IMR-90 (cell line): ENCODE results near the gene SUSD6.

Source experiments
- BHLHE40 ChIP-seq: fragments of 150-350 bp; IDR thresholded peaks from 2 replicates; pipeline ENCODE4 v1.6.1; 2016; ENCODE audit warnings: mild to moderate bottlenecking, low read depth, low read length
- FOS ChIP-seq: fragments of 150-350 bp; IDR thresholded peaks from 2 replicates; pipeline ENCODE4 v1.6.1; 2016; ENCODE audit warnings: low read depth, low read length
- MAZ ChIP-seq: IDR thresholded peaks from 2 replicates; pipeline ENCODE4 v1.6.1; 2012; ENCODE audit warnings: low read depth, mild to moderate bottlenecking, low read length, improper control_type of control experiment, moderate library complexity, borderline replicate concordance
- POLR2A ChIP-seq: IDR thresholded peaks from 2 replicates; pipeline ENCODE4 v1.6.1; 2012; ENCODE audit warnings: mild to moderate bottlenecking, low read depth, low read length
- RAD21 ChIP-seq: IDR thresholded peaks from 2 replicates; pipeline ENCODE4 v1.6.1; 2012; ENCODE audit warnings: low read length, improper control_type of control experiment
- TF ChIP-seq, protein P1 (sequence below): conservative IDR thresholded peaks from 2 replicates; pipeline ENCODE4 v1.5.1; 2012; ENCODE audit warnings: mild to moderate bottlenecking, low read depth, low read length, improper control_type of control experiment

DNA sequence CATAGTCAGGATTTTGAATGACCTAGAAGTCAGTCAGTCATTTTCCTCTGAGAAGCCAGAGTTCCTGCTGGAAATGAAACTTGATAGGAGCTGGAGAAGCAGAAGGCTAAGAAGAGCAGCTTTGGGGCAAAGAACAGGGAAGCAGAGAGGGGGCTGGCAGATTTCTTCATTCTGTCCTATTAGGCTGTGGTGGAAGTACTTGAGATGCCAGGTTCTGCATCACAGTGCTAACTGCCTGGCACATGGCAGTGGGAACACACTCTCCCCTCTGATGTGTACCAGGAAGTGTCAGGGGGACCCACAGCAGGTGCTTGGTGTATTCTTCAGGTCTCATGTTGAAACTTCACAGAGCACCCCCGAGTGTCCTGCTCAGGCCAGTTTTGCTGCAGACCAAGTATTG is 61.0 kb downstream of the SUSD6 start:
- TF ChIP-seq BHLHE40 (no peak), FOS (no peak), POLR2A (no peak), RAD21 (no peak), MAZ (no peak)
- TF ChIP-seq, protein P1, sequence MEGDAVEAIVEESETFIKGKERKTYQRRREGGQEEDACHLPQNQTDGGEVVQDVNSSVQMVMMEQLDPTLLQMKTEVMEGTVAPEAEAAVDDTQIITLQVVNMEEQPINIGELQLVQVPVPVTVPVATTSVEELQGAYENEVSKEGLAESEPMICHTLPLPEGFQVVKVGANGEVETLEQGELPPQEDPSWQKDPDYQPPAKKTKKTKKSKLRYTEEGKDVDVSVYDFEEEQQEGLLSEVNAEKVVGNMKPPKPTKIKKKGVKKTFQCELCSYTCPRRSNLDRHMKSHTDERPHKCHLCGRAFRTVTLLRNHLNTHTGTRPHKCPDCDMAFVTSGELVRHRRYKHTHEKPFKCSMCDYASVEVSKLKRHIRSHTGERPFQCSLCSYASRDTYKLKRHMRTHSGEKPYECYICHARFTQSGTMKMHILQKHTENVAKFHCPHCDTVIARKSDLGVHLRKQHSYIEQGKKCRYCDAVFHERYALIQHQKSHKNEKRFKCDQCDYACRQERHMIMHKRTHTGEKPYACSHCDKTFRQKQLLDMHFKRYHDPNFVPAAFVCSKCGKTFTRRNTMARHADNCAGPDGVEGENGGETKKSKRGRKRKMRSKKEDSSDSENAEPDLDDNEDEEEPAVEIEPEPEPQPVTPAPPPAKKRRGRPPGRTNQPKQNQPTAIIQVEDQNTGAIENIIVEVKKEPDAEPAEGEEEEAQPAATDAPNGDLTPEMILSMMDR, result no peak
